ENCODE data around the gene CASTOR1.

CASTOR1 gene

GRCh38 chr22:30318799-30319419, 29.6 kb upstream of the CASTOR1 start:
- no peak for DNase-seq

GRCh38 chr22:30317778-30318177, 28.5 kb upstream of the CASTOR1 start:
- DNase-seq, result no peak

- DNase-seq, result no peak
These were observed 26.8 kb upstream of the CASTOR1 start for GRCh38 chr22:30315962-30316576.

- no peak for DNase-seq
These were observed 25.6 kb upstream of the CASTOR1 start for GRCh38 chr22:30314915-30315314.

GRCh38 chr22:30313527-30314363, 24.4 kb upstream of the CASTOR1 start:
- no peak for DNase-seq

GRCh38 chr22:30312053-30312452, 22.7 kb upstream of the CASTOR1 start:
- no peak for DNase-seq

GRCh38 chr22:30310881-30311771, 21.8 kb upstream of the CASTOR1 start:
- no peak for DNase-seq

- DNase-seq, result no peak
These were observed 20.8 kb upstream of the CASTOR1 start for GRCh38 chr22:30309951-30310741.

GRCh38 chr22:30308518-30309230, 19.4 kb upstream of the CASTOR1 start:
- no peak for DNase-seq

- DNase-seq, result no peak
These were observed 18.8 kb upstream of the CASTOR1 start for GRCh38 chr22:30308093-30308492.

GRCh38 chr22:30307041-30307574, 17.8 kb upstream of the CASTOR1 start:
- DNase-seq, result no peak

- no peak for DNase-seq
These were observed 17.3 kb upstream of the CASTOR1 start for GRCh38 chr22:30306627-30307011.

- no peak for DNase-seq
These were observed 16.8 kb upstream of the CASTOR1 start for GRCh38 chr22:30305906-30306626.

GRCh38 chr22:30305519-30305905, 16.2 kb upstream of the CASTOR1 start:
- no peak for DNase-seq

- no peak for DNase-seq
These were observed 15.4 kb upstream of the CASTOR1 start for GRCh38 chr22:30304495-30305244.

GRCh38 chr22:30302810-30303138, 13.5 kb upstream of the CASTOR1 start:
- DNase-seq, result no peak

- no peak for DNase-seq
These were observed 12.9 kb upstream of the CASTOR1 start for GRCh38 chr22:30301995-30302809.

GRCh38 chr22:30299322-30299721, 10.0 kb upstream of the CASTOR1 start:
- DNase-seq, result no peak

Measured in NCI-H1105 treated with DMSO at 0.1 percent for 48 hours (cell line).